Hepatocyte (in vitro differentiated cells): ENCODE results near the gene ITSN1. TPM values are rescaled to one million over a fixed set of nuclear protein-coding genes. Genes with fewer than 3 reads are reported as not detected.

ENCODE experiments used
- DNase-seq: peaks from one replicate; pipeline ENCODE4 v3.0.0-alpha.2; 2016; ENCODE audit warnings: low spot score
- H2AFZ ChIP-seq: fragments of 200-600 bp; sonication (generic); 2 replicates; pipeline ENCODE4 v1.6.0; 2016; ENCODE audit warnings: antibody characterized with exemption, mild to moderate bottlenecking
- H3K27ac ChIP-seq: fragments of 200-600 bp; sonication (generic); 2 replicates; pipeline ENCODE4 v1.5.1; 2016; ENCODE audit warnings: mild to moderate bottlenecking
- H3K27me3 ChIP-seq: fragments of 200-600 bp; sonication (generic); 2 replicates; pipeline ENCODE4 v1.6.1; 2016
- H3K36me3 ChIP-seq: fragments of 200-600 bp; sonication (generic); replicated peaks from 2 replicates; pipeline ENCODE4 v1.5.1; 2016; ENCODE audit warnings: low read depth; ENCODE audit not compliant: insufficient read depth
- H3K4me1 ChIP-seq: fragments of 200-600 bp; sonication (generic); 2 replicates; pipeline ENCODE4 v1.5.1; 2016; ENCODE audit warnings: mild to moderate bottlenecking, moderate library complexity; ENCODE audit not compliant: insufficient read depth
- H3K4me2 ChIP-seq: fragments of 200-600 bp; sonication (generic); 2 replicates; pipeline ENCODE4 v1.6.0; 2016
- H3K4me3 ChIP-seq: fragments of 200-600 bp; sonication (generic); 2 replicates; pipeline ENCODE4 v1.5.1; 2016; ENCODE audit warnings: mild to moderate bottlenecking
- H3K79me2 ChIP-seq: fragments of 200-600 bp; sonication (generic); 2 replicates; pipeline ENCODE4 v1.6.0; 2017; ENCODE audit warnings: mild to moderate bottlenecking
- H3K9me2 ChIP-seq: fragments of 200-600 bp; sonication (generic); replicated peaks from 2 replicates; pipeline ENCODE4 v1.6.0; 2017; ENCODE audit warnings: mild to moderate bottlenecking; ENCODE audit not compliant: insufficient read depth
- H3K9me3 ChIP-seq: fragments of 200-600 bp; sonication (generic); 2 replicates; pipeline ENCODE4 v1.5.1; 2016; ENCODE audit warnings: low read depth, mild to moderate bottlenecking
- H4K20me1 ChIP-seq: fragments of 200-600 bp; sonication (generic); 2 replicates; pipeline ENCODE4 v1.6.0; 2016; ENCODE audit warnings: mild to moderate bottlenecking; ENCODE audit not compliant: insufficient read depth, poor library complexity, severe bottlenecking
- EZH2 ChIP-seq: fragments of 200-600 bp; sonication (generic); IDR thresholded peaks from 2 replicates; pipeline ENCODE4 v1.6.1; 2016; ENCODE audit warnings: antibody characterized with exemption, mild to moderate bottlenecking, borderline replicate concordance
- EZH2phosphoT487 ChIP-seq: fragments of 200-600 bp; sonication (generic); IDR thresholded peaks from one replicate; pipeline ENCODE4 v1.6.1; 2018; ENCODE audit warnings: antibody characterized with exemption, mild to moderate bottlenecking, low read depth, moderate library complexity; ENCODE audit not compliant: unreplicated experiment, severe bottlenecking
- WGBS: methylation state at CpG from one replicate; pipeline ENCODE4 v1.1.6; 2016; ENCODE audit warnings: low lambda C conversion rate; ENCODE audit errors: missing lambda C conversion rate; 5-methylcytosine and 5-hydroxymethylcytosine counted together
- polyA plus RNA-seq: library from polyadenylated mRNA; unstranded; fragments of >200 nt; fragmentation: Nextera tagmentation; extraction: Ambion mirVana; gene quantifications from 2 replicates; pipeline ENCODE4 v1.2.1, GENCODE V29; 2016
- total RNA-seq: library from RNA; depleted of rRNA; stranded (reverse); fragments of >200 nt; gene quantifications from 2 replicates; pipeline ENCODE4 v1.2.3, GENCODE V29; 2014
- TF ChIP-seq, protein P1 (sequence below): fragments of 200-600 bp; sonication (generic); IDR thresholded peaks from 2 replicates; pipeline ENCODE4 v1.5.1; 2016; ENCODE audit warnings: antibody characterized with exemption, mild to moderate bottlenecking; ENCODE audit not compliant: poor library complexity

The ITSN1 gene
- total and polyA plus RNA-seq, 2 experiments from 2014 or later, result 43.6 to 46.0 TPM

DNA sequence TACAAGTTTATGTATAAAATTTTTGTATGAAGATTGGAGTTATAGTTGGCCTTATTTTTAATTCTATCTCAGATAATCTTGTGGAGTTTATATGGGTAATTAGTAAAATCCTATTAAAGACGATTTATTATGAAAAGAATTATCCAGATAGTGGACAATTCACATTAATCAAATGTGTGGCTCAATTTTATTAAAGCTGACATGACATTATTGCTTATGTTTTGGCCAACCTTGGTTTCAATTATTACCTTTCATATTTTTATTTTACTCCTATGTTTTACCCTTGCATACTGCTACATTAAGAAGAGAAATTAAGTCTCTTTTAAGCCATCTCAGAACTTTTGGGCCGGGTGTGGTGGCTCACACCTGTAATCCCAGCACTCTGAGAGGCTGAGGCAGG is 110.0 kb downstream of the ITSN1 start:
- Histone ChIP-seq H3K9me2 (no peaks in the 10 kb centered on the region), H3K27ac (no peak overlapping the region), H4K20me1 (no peaks in the 10 kb centered on the region), H3K4me1 (no peaks in the 10 kb centered on the region), H3K9me3 (peaks cover 5% of the 10 kb centered on the region), H3K4me2 (no peak overlapping the region), H3K4me3 (no peak overlapping the region), H3K36me3 (no peaks in the 10 kb centered on the region), H2AFZ (no peak overlapping the region), H3K79me2 (peaks cover 4% of the 10 kb centered on the region), H3K27me3 (no peaks in the 10 kb centered on the region)
- DNase-seq, result no peak
- WGBS, result 92% methylated on average over 2 of the region's 2 CpGs
- TF ChIP-seq, protein P1, sequence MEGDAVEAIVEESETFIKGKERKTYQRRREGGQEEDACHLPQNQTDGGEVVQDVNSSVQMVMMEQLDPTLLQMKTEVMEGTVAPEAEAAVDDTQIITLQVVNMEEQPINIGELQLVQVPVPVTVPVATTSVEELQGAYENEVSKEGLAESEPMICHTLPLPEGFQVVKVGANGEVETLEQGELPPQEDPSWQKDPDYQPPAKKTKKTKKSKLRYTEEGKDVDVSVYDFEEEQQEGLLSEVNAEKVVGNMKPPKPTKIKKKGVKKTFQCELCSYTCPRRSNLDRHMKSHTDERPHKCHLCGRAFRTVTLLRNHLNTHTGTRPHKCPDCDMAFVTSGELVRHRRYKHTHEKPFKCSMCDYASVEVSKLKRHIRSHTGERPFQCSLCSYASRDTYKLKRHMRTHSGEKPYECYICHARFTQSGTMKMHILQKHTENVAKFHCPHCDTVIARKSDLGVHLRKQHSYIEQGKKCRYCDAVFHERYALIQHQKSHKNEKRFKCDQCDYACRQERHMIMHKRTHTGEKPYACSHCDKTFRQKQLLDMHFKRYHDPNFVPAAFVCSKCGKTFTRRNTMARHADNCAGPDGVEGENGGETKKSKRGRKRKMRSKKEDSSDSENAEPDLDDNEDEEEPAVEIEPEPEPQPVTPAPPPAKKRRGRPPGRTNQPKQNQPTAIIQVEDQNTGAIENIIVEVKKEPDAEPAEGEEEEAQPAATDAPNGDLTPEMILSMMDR, result no peak

DNA sequence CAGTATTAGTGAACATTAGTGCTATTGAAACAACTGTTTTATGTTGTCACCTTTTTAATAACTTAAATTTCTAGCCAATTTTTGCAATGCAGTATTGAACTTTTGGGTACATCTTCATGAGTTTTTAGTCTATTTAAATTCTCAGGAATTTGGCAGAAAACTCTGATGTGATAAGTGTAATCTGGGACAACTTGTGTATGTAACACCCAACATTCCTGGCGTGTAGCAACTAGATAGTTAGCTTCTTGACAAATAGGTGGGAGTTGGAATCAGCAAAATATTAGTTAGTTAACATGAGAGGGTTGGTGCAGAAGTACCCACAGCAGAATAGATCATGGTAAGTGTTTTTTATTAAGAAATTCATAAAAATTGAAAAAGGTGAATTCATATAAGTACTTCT is 111.6 kb downstream of the ITSN1 start:
- H4K20me1 ChIP-seq, result no peaks in the 10 kb centered on the region
- no peaks in the 10 kb centered on the region for H3K27me3 ChIP-seq
- no peaks in the 10 kb centered on the region for H3K36me3 ChIP-seq
- H3K9me3 ChIP-seq, result no peaks in the 10 kb centered on the region
- H3K4me1 ChIP-seq, result no peaks in the 10 kb centered on the region
- no peak overlapping the region for H2AFZ ChIP-seq
- no peak overlapping the region for H3K4me2 ChIP-seq
- H3K4me3 ChIP-seq, result no peak overlapping the region
- WGBS, result 100% methylated on average over 1 of the region's 1 CpG
- TF ChIP-seq EZH2, result no peak
- no peak for TF ChIP-seq EZH2phosphoT487
- TF ChIP-seq, protein P1, result no peak
- H3K79me2 ChIP-seq, result no peaks in the 10 kb centered on the region
- DNase-seq, result no peak
- H3K27ac ChIP-seq, result no peak overlapping the region
- no peaks in the 10 kb centered on the region for H3K9me2 ChIP-seq

GRCh38 chr21:33754481-33754880 is 112.2 kb downstream of the ITSN1 start:
- Histone ChIP-seq H3K4me1 (no peaks in the 10 kb centered on the region), H3K4me2 (no peak overlapping the region), H3K27me3 (no peaks in the 10 kb centered on the region), H3K27ac (no peak overlapping the region), H3K9me2 (no peaks in the 10 kb centered on the region), H3K4me3 (no peak overlapping the region), H3K79me2 (no peaks in the 10 kb centered on the region), H2AFZ (no peak overlapping the region), H3K36me3 (no peaks in the 10 kb centered on the region), H3K9me3 (no peaks in the 10 kb centered on the region), H4K20me1 (no peaks in the 10 kb centered on the region)
- no peak for DNase-seq
- 94% methylated on average over 4 of the region's 4 CpGs for WGBS
- no peak for TF ChIP-seq EZH2
- no peak for TF ChIP-seq EZH2phosphoT487
- TF ChIP-seq, protein P1, result no peak

DNA sequence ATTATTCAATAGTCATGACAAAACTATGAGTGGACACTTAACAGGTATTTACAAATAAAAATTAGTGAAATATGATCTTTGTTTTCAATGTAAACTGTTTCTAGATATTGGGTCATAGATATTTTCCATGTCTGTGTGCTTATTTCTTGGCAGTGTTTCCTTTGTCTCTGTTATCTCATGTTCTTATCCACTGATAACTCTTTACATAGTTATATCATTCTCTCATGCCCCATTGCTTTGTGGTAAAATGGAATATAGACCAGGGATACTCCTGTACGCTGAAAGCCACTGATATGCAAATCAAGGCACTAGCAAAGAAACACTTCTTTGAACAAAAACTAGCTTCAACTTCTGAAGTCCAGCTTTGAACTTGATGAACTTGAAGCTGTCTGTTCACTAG is 113.1 kb downstream of the ITSN1 start:
- no peaks in the 10 kb centered on the region for H3K36me3 ChIP-seq
- no peak overlapping the region for H3K4me2 ChIP-seq
- H3K9me3 ChIP-seq, result no peaks in the 10 kb centered on the region
- H3K27ac ChIP-seq, result no peak overlapping the region
- H3K9me2 ChIP-seq, result no peaks in the 10 kb centered on the region
- 67% methylated on average over 1 of the region's 1 CpG for WGBS
- H3K4me1 ChIP-seq, result no peaks in the 10 kb centered on the region
- TF ChIP-seq EZH2phosphoT487, result no peak
- TF ChIP-seq EZH2, result no peak
- TF ChIP-seq, protein P1, result no peak
- no peaks in the 10 kb centered on the region for H3K79me2 ChIP-seq
- H4K20me1 ChIP-seq, result no peaks in the 10 kb centered on the region
- no peaks in the 10 kb centered on the region for H3K27me3 ChIP-seq
- no peak overlapping the region for H3K4me3 ChIP-seq
- no peak for DNase-seq
- no peak overlapping the region for H2AFZ ChIP-seq
